ENCODE data around the gene GRXCR1.
A peak's percentile ranks its signal among the peaks of the same experiment; 100 is the strongest.

The GRXCR1 gene

DNA sequence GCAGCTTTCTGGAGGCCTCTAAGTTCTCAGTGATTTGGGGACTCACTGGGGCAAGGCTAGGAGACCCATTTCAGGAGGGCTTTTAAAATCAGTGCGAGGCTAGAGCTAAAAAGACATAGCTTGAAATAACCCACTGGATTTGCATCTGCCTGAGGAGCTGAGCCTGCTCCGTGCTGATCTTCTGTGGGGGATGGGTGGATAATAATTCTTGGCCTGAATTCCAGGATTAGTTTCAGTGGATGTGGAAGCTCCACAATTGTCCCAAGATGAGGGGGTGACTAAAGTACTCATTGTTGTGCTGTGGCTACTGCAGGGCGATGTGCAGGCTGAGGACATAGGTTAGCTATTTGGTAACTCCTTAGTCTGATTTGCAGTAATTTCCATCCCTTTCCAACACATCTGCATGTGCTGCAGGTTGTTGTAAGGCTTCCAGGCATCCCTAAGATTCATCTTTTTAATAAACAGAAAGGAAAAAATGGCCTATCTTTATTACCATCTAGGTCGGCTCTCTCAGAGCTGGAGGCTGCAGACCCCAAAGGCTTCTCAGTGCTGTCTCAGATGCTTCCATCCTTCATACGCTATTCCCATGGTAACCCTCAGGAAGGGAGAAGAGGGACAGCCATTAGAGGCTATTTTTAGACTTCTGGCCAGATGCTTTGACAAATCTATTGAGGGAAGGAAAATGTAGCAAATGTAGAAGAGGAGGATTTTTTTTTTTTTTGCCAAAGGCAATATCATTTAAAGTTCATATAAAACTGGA lies 63.4 kb downstream of the GRXCR1 start:
- TF ChIP-seq CTCF (IDR thresholded peaks at IDR 0.05) (no peak), ZFX (IDR thresholded peaks at IDR 0.05; ENCODE audit: borderline replicate concordance) (no peak)
- H3K27ac ChIP-seq, result no peak overlapping the region

GRCh38 chr4:42965326-42965725 lies 72.8 kb downstream of the GRXCR1 start:
- TF ChIP-seq CTCF (IDR thresholded peaks at IDR 0.05) (peak; percentile 54), ZFX (IDR thresholded peaks at IDR 0.05; ENCODE audit: borderline replicate concordance) (no peak)

GRCh38 chr4:42985976-42986375 lies 93.5 kb downstream of the GRXCR1 start:
- TF ChIP-seq ZFX (IDR thresholded peaks at IDR 0.05; ENCODE audit: borderline replicate concordance), result no peak
- no peak for TF ChIP-seq CTCF (IDR thresholded peaks at IDR 0.05)
- no peak overlapping the region for H3K27ac ChIP-seq

More at GRCh38 chr4:42965326-42965725, 72.8 kb downstream of the GRXCR1 start:
- no peak overlapping the region for H3K27ac ChIP-seq

DNA sequence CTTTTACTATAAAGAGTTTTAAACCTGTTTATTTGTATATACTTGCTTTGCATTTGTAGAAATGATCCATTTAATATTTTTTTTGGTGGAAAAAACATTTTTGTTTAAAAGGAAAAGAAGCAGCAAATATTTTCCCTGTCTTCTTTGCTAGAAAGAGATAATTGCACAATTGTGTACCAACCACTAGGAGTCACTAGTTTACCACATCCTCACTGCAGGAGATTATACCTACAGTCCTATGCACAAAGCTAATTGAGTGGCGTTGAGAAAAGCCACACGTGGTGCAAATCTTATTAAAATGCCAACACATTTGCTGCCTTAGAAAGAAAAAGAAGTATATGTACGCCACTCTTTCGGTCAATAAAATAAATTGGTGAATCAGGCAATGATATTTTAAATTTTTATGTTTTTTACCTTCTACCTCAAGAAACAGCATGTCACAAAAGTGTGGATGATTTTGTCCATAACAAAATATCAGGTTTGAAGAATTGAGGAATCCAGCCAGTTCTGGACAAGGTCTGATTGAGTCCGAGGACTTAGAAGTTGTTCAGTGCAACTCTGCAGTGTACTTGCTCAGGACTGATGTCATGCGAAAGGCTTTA lies 102.9 kb downstream of the GRXCR1 start:
- no peak overlapping the region for H3K27ac ChIP-seq

DNA sequence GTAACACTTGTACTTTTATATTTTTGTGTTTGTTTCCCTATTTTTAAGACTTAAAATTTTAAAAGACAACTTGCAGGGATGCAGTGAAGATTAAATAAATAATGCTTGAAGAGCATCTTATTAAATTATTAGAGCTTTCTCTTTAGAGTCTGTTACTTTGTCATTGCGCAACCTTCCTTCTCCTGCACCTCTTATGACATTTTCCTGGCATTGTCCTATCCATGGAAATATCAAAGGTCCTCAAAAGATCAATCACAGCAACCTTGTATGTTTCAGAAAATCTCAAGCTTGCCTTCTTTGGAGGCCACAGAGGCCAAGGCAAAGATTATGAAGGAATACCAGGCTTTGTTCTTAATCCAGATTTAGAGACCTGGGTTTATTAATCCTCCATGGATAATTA lies 116.3 kb downstream of the GRXCR1 start:
- H3K27ac ChIP-seq, result no peak overlapping the region
- TF ChIP-seq CTCF (IDR thresholded peaks at IDR 0.05) (no peak), ZFX (IDR thresholded peaks at IDR 0.05; ENCODE audit: borderline replicate concordance) (no peak)

More for the DNA sequence above, 102.9 kb downstream of the GRXCR1 start:
- TF ChIP-seq CTCF (IDR thresholded peaks at IDR 0.05) (peak; percentile 92), ZFX (IDR thresholded peaks at IDR 0.05; ENCODE audit: borderline replicate concordance) (no peak)

DNA sequence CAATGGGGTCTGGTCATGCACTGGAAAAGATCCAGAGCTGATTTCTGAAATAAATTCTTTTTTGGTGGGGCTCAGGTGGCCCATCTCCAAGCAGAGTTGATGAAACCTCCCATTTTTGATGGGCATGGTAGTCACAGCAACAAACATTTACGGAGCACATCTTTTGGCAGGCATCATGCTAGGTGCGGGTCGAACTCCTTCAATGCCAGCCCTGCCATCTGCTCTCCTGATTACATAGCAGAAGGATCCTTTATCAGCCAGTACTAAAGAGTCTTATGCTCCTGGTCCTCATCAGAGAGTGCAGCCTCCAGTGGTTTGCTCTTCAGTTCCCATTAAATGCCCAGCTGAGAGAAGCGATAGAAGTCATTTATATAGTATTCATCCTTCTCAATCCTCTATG lies 121.7 kb downstream of the GRXCR1 start:
- no peak overlapping the region for H3K27ac ChIP-seq
- TF ChIP-seq CTCF (IDR thresholded peaks at IDR 0.05) (no peak), ZFX (IDR thresholded peaks at IDR 0.05; ENCODE audit: borderline replicate concordance) (no peak)

DNA sequence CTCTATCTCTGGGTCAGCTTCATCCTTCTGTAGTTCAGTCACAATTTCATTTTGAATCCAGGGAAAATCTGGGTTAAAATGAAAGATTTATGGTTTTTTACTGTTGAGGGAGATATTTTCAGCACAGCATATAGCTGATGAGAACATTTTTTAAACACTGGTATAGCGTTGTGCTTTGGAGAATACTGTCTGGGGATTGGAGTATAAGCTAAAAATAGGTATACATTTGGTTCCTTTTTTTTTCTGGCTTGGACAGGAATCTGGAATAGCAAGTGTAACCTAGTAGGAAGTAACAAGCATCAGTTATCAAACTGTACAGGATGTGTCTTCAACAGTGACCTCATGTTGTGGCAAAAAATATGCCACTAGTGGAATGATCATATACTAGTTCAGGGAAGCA lies 149.1 kb downstream of the GRXCR1 start:
- TF ChIP-seq ZFX (IDR thresholded peaks at IDR 0.05; ENCODE audit: borderline replicate concordance) (no peak), CTCF (IDR thresholded peaks at IDR 0.05) (no peak)

More for the DNA sequence above, 149.1 kb downstream of the GRXCR1 start:
- H3K27ac ChIP-seq, result no peak overlapping the region

All from 22Rv1 (cell line).